ENCODE measurements around the gene TEX22.

Gene TEX22

DNA sequence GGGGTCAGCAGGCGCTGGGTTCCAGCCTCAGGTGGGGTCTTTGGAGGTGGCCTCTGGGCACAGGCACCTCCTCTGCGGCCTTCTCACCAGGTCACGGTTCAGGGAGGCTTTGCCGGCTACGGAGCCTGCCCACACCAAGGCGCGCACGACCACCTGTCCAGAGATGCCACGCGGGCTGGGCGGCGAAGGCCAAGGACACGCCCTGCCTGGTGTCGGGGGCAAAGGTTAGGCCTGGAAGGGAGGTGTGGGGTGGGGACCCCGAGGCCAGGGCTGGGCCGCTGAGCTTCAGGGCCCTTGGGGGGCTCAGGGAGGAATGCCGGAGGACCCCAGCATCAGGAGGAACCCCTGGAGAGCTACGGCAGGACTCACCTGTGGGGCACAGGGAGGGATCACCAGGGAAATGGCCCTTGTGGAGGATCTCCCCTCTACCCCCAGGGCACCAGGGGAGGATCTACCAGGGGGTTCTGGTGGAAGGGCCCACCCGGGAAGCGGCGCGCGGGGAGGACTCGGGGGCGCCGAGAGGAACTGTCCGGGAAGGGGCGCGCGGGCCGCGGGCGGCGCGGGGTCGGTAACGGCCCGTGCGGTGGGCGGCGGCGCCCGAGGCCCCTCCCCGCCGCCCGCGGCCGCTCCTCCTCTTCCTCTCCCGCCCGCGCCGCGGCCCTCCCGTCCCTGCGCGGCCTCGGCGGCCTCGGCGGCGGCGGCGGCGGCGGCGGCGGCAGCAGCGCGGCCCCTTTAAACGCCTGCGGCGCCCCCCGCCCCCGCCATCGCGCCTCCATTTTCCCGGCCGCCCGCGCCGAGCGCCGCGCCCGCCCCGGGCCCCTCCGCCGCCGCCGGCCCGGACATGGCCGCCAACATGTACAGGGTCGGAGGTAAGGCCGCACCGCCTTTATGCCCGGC, 21.1 kb downstream of the TEX22 start, which contains the start of gene MTA1 (continued):
- TF ChIP-seq ZNF501 (tag by site-specific recombination; IDR thresholded peaks at IDR 0.05) (0 out of 2 replicates have a peak, but pooled peaks have one; percentile 23), KLF1 (tag by site-specific recombination; IDR thresholded peaks at IDR 0.05) (0 out of 2 replicates have a peak, but pooled peaks have one; percentile 15), ZNF112 (tag by site-specific recombination; IDR thresholded peaks at IDR 0.05) (no peak), ZNF404 (tag by site-specific recombination; IDR thresholded peaks at IDR 0.05) (no peak), ZNF664 (tag by site-specific recombination; IDR thresholded peaks at IDR 0.05) (no peak), KLF8 (tag by site-specific recombination; IDR thresholded peaks at IDR 0.05) (peak; percentile 71; the same call in 1 of the 2 replicates), ZBTB20 (tag by site-specific recombination; IDR thresholded peaks at IDR 0.05) (peak; percentile 76), ZBTB8A (tag by site-specific recombination; IDR thresholded peaks at IDR 0.05) (peak; percentile 87), RBAK (tag by site-specific recombination; IDR thresholded peaks at IDR 0.05) (no peak), MEIS1 (CRISPR knock-in tag; IDR thresholded peaks at IDR 0.05; ENCODE audit: borderline replicate concordance) (no peak), ZFHX2 (tag by site-specific recombination; conservative IDR thresholded peaks at IDR 0.05) (peak; percentile 31), ZNF658 (tag by site-specific recombination; IDR thresholded peaks at IDR 0.05) (no peak), ZFP41 (tag by site-specific recombination; IDR thresholded peaks at IDR 0.05; ENCODE audit: borderline replicate concordance) (no peak), ZNF701 (tag by site-specific recombination; IDR thresholded peaks at IDR 0.05) (no peak), ZNF19 (tag by site-specific recombination; IDR thresholded peaks at IDR 0.05; ENCODE audit: low read depth) (no peak), ZNF24 (tag by site-specific recombination; IDR thresholded peaks at IDR 0.05) (no peak), ZNF174 (tag by site-specific recombination; IDR thresholded peaks at IDR 0.05) (no peak), ZNF623 (tag by site-specific recombination; IDR thresholded peaks at IDR 0.05) (no peak), ZNF777 (tag by site-specific recombination; IDR thresholded peaks at IDR 0.05; ENCODE audit: borderline replicate concordance) (no peak), ZNF791 (tag by site-specific recombination; IDR thresholded peaks at IDR 0.05) (no peak)
- TF ChIP-seq, protein P1, sequence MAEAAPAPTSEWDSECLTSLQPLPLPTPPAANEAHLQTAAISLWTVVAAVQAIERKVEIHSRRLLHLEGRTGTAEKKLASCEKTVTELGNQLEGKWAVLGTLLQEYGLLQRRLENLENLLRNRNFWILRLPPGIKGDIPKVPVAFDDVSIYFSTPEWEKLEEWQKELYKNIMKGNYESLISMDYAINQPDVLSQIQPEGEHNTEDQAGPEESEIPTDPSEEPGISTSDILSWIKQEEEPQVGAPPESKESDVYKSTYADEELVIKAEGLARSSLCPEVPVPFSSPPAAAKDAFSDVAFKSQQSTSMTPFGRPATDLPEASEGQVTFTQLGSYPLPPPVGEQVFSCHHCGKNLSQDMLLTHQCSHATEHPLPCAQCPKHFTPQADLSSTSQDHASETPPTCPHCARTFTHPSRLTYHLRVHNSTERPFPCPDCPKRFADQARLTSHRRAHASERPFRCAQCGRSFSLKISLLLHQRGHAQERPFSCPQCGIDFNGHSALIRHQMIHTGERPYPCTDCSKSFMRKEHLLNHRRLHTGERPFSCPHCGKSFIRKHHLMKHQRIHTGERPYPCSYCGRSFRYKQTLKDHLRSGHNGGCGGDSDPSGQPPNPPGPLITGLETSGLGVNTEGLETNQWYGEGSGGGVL (tag by site-specific recombination; IDR thresholded peaks at IDR 0.05) = peak; percentile 14; the same call in 1 of the 2 replicates
- TF ChIP-seq, protein P2, sequence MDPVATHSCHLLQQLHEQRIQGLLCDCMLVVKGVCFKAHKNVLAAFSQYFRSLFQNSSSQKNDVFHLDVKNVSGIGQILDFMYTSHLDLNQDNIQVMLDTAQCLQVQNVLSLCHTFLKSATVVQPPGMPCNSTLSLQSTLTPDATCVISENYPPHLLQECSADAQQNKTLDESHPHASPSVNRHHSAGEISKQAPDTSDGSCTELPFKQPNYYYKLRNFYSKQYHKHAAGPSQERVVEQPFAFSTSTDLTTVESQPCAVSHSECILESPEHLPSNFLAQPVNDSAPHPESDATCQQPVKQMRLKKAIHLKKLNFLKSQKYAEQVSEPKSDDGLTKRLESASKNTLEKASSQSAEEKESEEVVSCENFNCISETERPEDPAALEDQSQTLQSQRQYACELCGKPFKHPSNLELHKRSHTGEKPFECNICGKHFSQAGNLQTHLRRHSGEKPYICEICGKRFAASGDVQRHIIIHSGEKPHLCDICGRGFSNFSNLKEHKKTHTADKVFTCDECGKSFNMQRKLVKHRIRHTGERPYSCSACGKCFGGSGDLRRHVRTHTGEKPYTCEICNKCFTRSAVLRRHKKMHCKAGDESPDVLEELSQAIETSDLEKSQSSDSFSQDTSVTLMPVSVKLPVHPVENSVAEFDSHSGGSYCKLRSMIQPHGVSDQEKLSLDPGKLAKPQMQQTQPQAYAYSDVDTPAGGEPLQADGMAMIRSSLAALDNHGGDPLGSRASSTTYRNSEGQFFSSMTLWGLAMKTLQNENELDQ (tag by site-specific recombination; IDR thresholded peaks at IDR 0.05; ENCODE audit: low read depth) = no peak
- TF ChIP-seq, protein P3, sequence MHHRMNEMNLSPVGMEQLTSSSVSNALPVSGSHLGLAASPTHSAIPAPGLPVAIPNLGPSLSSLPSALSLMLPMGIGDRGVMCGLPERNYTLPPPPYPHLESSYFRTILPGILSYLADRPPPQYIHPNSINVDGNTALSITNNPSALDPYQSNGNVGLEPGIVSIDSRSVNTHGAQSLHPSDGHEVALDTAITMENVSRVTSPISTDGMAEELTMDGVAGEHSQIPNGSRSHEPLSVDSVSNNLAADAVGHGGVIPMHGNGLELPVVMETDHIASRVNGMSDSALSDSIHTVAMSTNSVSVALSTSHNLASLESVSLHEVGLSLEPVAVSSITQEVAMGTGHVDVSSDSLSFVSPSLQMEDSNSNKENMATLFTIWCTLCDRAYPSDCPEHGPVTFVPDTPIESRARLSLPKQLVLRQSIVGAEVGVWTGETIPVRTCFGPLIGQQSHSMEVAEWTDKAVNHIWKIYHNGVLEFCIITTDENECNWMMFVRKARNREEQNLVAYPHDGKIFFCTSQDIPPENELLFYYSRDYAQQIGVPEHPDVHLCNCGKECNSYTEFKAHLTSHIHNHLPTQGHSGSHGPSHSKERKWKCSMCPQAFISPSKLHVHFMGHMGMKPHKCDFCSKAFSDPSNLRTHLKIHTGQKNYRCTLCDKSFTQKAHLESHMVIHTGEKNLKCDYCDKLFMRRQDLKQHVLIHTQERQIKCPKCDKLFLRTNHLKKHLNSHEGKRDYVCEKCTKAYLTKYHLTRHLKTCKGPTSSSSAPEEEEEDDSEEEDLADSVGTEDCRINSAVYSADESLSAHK (tag by site-specific recombination; IDR thresholded peaks at IDR 0.05) = no peak
- TF ChIP-seq, protein P4, sequence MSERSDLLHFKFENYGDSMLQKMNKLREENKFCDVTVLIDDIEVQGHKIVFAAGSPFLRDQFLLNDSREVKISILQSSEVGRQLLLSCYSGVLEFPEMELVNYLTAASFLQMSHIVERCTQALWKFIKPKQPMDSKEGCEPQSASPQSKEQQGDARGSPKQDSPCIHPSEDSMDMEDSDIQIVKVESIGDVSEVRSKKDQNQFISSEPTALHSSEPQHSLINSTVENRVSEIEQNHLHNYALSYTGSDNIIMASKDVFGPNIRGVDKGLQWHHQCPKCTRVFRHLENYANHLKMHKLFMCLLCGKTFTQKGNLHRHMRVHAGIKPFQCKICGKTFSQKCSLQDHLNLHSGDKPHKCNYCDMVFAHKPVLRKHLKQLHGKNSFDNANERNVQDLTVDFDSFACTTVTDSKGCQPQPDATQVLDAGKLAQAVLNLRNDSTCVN (tag by site-specific recombination; optimal IDR thresholded peaks at IDR 0.05) = peak; percentile 49
